AG09309 (cell line): ENCODE results near the gene COL19A1.

ENCODE experiments used
- DNase-seq: peaks from one replicate; pipeline ENCODE4 v3.0.0-alpha.2; 2010; ENCODE audit warnings: low read depth
- H3K4me3 ChIP-seq: 2 replicates; pipeline ENCODE4 v1.5.1; 2011; ENCODE audit warnings: mild to moderate bottlenecking, low read depth, low read length, moderate library complexity; ENCODE audit not compliant: control insufficient read depth
- CTCF ChIP-seq: IDR thresholded peaks from 2 replicates; pipeline ENCODE4 v1.5.1; 2011; ENCODE audit warnings: mild to moderate bottlenecking, low read depth, low read length, inconsistent platforms; ENCODE audit not compliant: insufficient read depth, control insufficient read depth; ENCODE audit errors: missing control alignments

Gene COL19A1

GRCh38 chr6:70134542-70134941 lies 268.2 kb downstream of the COL19A1 start:
- DNase-seq, result no peak
- no peak for TF ChIP-seq CTCF
- no peak overlapping the region for H3K4me3 ChIP-seq

GRCh38 chr6:70135219-70136160 lies 269.1 kb downstream of the COL19A1 start:
- no peak overlapping the region for H3K4me3 ChIP-seq
- no peak for DNase-seq
- TF ChIP-seq CTCF, result no peak

- DNase-seq, result no peak
- no peak for TF ChIP-seq CTCF
- H3K4me3 ChIP-seq, result no peak overlapping the region
These were observed 270.6 kb downstream of the COL19A1 start for GRCh38 chr6:70136996-70137395.

- DNase-seq, result no peak
- no peak for TF ChIP-seq CTCF
- no peak overlapping the region for H3K4me3 ChIP-seq
These were observed 274.1 kb downstream of the COL19A1 start for GRCh38 chr6:70140496-70140895.

- no peak overlapping the region for H3K4me3 ChIP-seq
- no peak for DNase-seq
- no peak for TF ChIP-seq CTCF
These were observed 275.7 kb downstream of the COL19A1 start for GRCh38 chr6:70142034-70142433.

- DNase-seq, result no peak
These were observed 278.8 kb downstream of the COL19A1 start for GRCh38 chr6:70145178-70145577.

More at GRCh38 chr6:70145178-70145577, 278.8 kb downstream of the COL19A1 start:
- no peak for TF ChIP-seq CTCF
- H3K4me3 ChIP-seq, result no peak overlapping the region
